K562 (cell line): Measurements from ENCODE around the gene NAT14. TPM values are rescaled to one million over a fixed set of nuclear protein-coding genes. Genes with fewer than 3 reads are reported as not detected.

Experiments
- CHAMP1 ChIP-seq: fragments of 450-650 bp; IDR thresholded peaks from 2 replicates; pipeline ENCODE4 v1.6.1; 2016; ENCODE audit warnings: mild to moderate bottlenecking
- EP400 ChIP-seq: fragments of 450-650 bp; IDR thresholded peaks from 2 replicates; pipeline ENCODE4 v1.6.1; 2017; ENCODE audit warnings: antibody characterized with exemption, mild to moderate bottlenecking, moderate library complexity
- GTF2A2 ChIP-seq: IDR thresholded peaks from 2 replicates; pipeline ENCODE4 v1.6.1; 2016; ENCODE audit warnings: mild to moderate bottlenecking, missing genetic modification characterization, missing compliant biosample characterization
- KLF10 ChIP-seq: fragments of 250-450 bp; sonication (Bioruptor Pico); IDR thresholded peaks from 2 replicates; pipeline ENCODE4 v1.6.1; 2021; ENCODE audit warnings: matching md5 sums
- USF1 ChIP-seq: sonication (generic); formaldehyde crosslinking; IDR thresholded peaks from 2 replicates; pipeline ENCODE4 v1.9.0; 2022; ENCODE audit warnings: mild to moderate bottlenecking, missing genetic modification reagents
- ZBTB2 ChIP-seq: fragments of 450-650 bp; IDR thresholded peaks from 2 replicates; pipeline ENCODE4 v1.6.1; 2016; ENCODE audit warnings: antibody characterized with exemption
- ZNF695 ChIP-seq: fragments of 450-650 bp; formaldehyde crosslinking; IDR thresholded peaks from 2 replicates; pipeline ENCODE4 v1.4.0; 2020; ENCODE audit warnings: mild to moderate bottlenecking, moderate library complexity
- polyA plus RNA-seq, 8 experiments: library from polyadenylated mRNA; depleted of rRNA in 4 of 8; stranded (reverse) in 5 of 8; unstranded in 3 of 8; fragments of >200 nt; fragmentation: Nextera tagmentation in 2 of 8; fragmentation: Illumina TruSeq in 1 of 8; extraction: Ambion mirVana in 2 of 8; extraction: Trizol in 1 of 8; gene quantifications; 2 replicates each; pipeline versions ENCODE4 v1.2.1 to v1.2.3, GENCODE V29; 2011 to 2014; ENCODE audit warnings: inconsistent platforms in 1 of 8, missing spikeins in 1 of 8
- total RNA-seq, 7 experiments: library from RNA; depleted of rRNA in 6 of 7; stranded (reverse); fragments of >200 nt in 6 of 7; fragmentation: Illumina TruSeq in 2 of 7; extraction: Trizol in 2 of 7; gene quantifications; 2 replicates each; pipeline versions ENCODE4 v1.2.1 to v1.2.3, GENCODE V29; 2011 to 2021; ENCODE audit warnings: low replicate concordance in 1 of 7

NAT14 gene
- total and polyA plus RNA-seq, 9 of the 15 experiments (the other 6 are each of a cell fraction or from before 2014, with no cell fraction given) = 2.4 to 77.0 (median 26.7) TPM

- no peak for TF ChIP-seq CHAMP1
- no peak for TF ChIP-seq ZNF695
- no peak for TF ChIP-seq GTF2A2 (tag)
- no peak for TF ChIP-seq USF1 (CRISPR knock-in tag)
- TF ChIP-seq ZBTB2 = no peak
- no peak for TF ChIP-seq EP400
- no peak for TF ChIP-seq KLF10 (CRISPR knock-in tag)
- TF ChIP-seq, all 486 proteins: peak for 0
Measured at GRCh38 chr19:55489711-55490477, 4.9 kb downstream of the NAT14 start (continued).
